Measurements from ENCODE around the gene TMEM214.

The TMEM214 gene, protein sequence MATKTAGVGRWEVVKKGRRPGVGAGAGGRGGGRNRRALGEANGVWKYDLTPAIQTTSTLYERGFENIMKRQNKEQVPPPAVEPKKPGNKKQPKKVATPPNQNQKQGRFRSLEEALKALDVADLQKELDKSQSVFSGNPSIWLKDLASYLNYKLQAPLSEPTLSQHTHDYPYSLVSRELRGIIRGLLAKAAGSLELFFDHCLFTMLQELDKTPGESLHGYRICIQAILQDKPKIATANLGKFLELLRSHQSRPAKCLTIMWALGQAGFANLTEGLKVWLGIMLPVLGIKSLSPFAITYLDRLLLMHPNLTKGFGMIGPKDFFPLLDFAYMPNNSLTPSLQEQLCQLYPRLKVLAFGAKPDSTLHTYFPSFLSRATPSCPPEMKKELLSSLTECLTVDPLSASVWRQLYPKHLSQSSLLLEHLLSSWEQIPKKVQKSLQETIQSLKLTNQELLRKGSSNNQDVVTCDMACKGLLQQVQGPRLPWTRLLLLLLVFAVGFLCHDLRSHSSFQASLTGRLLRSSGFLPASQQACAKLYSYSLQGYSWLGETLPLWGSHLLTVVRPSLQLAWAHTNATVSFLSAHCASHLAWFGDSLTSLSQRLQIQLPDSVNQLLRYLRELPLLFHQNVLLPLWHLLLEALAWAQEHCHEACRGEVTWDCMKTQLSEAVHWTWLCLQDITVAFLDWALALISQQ

DNA sequence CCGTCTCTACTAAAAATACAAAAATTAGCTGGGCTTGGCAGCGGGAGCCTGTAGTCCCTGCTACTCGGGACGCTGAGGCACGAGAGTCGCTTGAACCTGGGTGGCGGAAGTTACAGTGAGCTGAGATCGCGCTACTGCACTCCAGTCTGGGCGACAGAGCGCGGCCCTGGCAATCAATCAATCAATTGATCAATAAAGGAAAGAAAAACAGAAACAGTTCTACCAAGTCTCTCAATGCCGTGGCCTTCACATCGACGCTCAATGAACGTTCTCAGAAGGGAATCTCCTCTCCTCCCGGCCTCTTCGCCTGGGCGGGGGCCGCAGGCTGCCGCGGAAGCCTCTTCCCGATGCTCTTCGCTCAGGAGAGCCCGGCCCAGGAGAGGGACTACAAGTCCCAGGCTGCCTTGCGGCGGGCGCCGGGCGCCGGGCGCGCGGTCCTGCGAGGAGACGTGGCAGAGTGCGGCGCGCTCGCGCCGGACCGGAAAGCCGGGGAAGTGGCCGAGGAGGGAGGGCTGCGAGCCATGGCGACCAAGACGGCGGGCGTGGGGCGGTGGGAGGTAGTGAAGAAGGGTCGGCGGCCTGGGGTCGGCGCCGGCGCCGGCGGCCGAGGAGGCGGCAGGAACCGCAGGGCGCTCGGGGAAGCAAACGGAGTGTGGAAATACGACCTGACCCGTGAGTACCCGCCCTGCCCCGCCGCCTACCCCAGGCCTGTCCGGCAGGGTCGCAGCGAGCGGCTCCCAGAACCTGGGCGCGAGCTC, at the start of gene TMEM214:
TMEM214 (plus strand) TSS at position 471 of the 758 bp plus-strand sequence; CDS start at position 522, 51 bp downstream.
- no peak for DNase-seq

DNA sequence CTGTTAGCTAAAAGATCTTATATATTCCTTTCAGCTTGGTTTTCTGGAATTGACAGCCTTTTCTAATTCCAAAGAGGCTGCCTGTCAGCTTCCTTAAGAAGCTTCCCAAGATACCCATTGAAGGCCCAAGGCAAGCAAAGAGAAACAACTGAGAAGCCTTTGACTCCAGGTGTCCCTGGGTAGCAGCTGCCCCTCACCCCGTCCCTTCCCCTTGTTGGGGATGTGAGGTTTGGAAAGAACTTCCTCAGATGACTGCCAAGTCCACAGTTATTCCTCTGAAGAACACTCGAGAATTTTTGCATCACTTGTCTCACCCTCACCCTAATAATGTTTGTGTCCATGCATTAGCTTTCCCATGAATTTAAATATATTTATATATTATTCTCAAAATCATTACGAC, 49.0 kb upstream of the TMEM214 start:
- no peak for DNase-seq

DNA sequence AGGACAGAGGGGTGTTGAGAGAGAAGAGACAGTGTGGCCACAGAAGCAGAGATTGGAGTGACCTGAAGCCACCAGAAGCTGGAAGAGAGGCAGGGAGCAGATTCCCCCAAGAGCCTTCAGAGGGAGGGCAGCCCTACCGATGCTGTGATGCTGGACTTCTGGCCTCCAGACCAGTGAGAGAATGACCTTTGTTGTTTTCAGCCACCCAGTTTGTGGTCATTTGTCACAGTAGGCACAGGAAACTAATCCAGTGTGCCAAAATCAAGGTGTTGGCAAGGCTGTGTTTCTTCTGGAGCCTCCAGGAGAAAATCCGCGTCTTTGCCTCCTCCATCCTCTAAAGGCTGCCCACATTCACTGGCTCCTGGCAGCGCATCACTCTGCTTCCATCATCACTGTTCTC, 47.0 kb upstream of the TMEM214 start:
- DNase-seq = no peak

DNA sequence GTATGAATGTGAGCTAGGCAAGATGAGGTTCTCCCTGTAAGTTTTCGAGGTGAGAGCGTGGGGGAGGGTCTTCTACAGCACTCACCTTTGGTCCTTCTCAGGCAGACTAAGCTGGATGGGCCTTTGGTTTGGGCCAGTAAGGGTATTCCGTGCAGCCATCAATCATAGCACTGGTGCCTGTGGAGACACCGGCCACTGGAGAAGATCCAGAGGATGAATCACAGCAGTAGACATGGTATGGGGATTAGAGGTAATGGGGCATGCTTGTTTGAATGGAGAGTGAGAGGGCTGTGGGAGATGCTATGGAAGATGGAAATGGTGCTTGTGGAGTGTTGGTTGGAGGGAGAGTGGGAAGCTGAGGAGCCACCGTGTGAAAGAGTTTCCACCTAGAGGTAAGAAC, 46.2 kb upstream of the TMEM214 start:
- no peak for DNase-seq

GRCh38 chr2:26988058-26988860, 44.5 kb upstream of the TMEM214 start:
- DNase-seq = no peak

GRCh38 chr2:26989156-26989555, 43.6 kb upstream of the TMEM214 start:
- DNase-seq = no peak

DNA sequence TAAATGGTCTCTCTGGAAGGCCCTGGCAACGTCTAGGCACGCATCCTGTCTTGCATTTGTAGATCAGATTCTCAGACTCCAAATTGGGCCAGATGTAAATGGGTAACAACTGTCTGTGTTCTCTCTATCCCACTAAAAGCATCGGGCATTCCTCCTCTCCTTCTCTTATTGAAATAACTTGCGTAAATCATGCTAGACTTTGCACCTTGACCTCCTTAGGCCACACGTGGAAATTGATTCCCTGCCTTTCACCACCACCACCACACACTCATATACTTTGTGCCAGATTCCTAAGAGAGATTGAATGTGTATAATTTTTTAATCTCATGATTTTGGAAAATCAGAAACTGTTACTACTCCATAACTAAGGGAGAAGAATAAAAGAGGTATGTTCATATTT, 41.0 kb upstream of the TMEM214 start:
- no peak for DNase-seq

- no peak for DNase-seq
These were observed 39.0 kb upstream of the TMEM214 start for GRCh38 chr2:26993768-26994167.

GRCh38 chr2:26994983-26995382, 37.8 kb upstream of the TMEM214 start:
- DNase-seq = no peak

- no peak for DNase-seq
These were observed 35.4 kb upstream of the TMEM214 start for GRCh38 chr2:26997394-26997793.

GRCh38 chr2:26998323-26998722, 34.4 kb upstream of the TMEM214 start:
- DNase-seq = no peak

DNA sequence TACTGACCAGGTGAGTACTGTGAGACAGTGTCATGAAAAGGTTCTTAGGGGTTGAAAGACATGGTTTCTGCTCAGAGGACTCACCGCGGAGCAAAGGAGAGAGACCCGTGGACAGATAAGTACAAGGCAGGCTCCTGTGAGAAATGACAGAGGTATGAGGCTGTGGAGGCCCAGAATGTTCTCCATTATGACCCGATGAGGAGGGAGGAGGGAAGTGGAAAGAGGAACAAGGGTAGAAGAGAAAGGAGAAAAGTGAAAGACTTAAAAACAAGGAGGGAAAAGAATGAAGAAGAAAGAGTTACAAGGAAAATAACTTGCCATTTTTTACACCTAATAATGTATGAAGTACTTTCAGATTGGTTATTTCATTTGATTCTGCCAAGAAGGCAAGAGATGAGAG, 32.5 kb upstream of the TMEM214 start:
- no peak for DNase-seq

- DNase-seq = no peak
These were observed 31.8 kb upstream of the TMEM214 start for GRCh38 chr2:27000995-27001394.

GRCh38 chr2:27001950-27002349, 30.8 kb upstream of the TMEM214 start:
- DNase-seq = no peak

DNA sequence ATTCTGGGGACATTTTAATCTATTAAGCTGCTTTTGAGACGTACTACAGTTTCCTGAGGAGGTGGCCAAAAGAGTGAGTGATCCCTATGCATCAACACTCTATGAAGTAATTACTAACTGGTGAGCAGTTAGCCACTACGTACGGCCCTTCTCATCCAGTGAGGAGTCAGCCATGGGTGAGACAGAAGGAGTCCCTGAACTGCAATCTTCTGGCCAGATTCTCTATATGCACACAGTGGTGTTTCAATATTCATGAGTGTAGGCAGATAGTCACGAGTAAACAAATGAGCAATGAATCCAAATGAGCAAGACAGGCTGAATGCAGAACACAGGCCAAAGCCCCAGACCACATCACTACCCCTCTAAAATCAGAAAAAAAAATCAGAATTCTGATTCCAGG, 29.8 kb upstream of the TMEM214 start:
- no peak for DNase-seq

DNA sequence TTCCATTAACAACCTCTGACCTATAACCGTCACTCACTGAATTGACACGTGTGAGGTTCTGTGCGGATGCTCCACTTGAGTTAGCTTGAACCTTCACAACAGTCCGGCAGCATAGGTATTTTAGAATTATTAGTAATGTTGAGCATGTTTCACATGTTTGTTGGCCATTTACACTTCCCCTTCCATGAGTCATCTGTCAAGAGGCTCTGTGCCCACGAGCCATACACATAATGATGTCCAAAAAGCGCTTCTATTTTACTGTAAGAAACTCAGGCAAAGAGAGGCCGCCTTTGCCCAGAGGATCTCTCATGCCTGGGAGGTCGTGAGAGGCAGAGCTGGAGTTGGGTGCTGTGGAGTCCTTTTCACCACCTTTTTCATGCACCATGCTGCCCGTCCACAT, 28.9 kb upstream of the TMEM214 start:
- DNase-seq = no peak

- no peak for DNase-seq
These were observed 26.0 kb upstream of the TMEM214 start for GRCh38 chr2:27006602-27007415.

- DNase-seq = no peak
These were observed 25.1 kb upstream of the TMEM214 start for GRCh38 chr2:27007416-27008374.

- DNase-seq = no peak
These were observed 24.1 kb upstream of the TMEM214 start for GRCh38 chr2:27008678-27009077.

GRCh38 chr2:27009083-27009482, 23.7 kb upstream of the TMEM214 start:
- no peak for DNase-seq

DNA sequence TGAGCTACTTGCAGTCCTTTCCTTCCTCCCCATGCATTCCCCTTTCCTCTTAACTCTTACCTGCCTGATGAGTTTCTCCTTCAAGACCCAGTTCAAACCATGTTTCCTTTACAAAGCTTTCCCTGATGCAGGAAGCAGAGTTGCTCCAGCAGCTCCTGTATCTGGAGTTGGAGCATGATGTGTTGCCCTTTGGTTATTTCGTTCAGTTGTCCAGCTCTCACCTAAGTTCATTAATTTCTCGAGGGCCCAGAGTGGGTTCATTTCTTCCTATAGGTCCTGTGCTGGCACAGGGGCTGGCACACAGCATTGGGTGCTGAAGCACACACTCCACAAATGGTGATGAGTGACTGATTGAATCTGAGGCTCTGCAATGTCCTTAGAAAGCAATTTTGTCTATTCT, 23.0 kb upstream of the TMEM214 start:
- DNase-seq = no peak
